GM19099 (cell line): ENCODE data around the gene PRKAR1B.

ENCODE experiments used
- POLR2A ChIP-seq: IDR thresholded peaks from 3 replicates; pipeline ENCODE4 v1.6.1; 2011; ENCODE audit warnings: low read depth; ENCODE audit not compliant: insufficient read length; ENCODE audit errors: extremely low read depth

The PRKAR1B gene

GRCh38 chr7:627661-628401 lies 99.2 kb downstream of the PRKAR1B start:
- no peak for TF ChIP-seq POLR2A

GRCh38 chr7:625376-625971 lies 101.6 kb downstream of the PRKAR1B start:
- no peak for TF ChIP-seq POLR2A

GRCh38 chr7:623464-623863 lies 103.6 kb downstream of the PRKAR1B start:
- TF ChIP-seq POLR2A, result no peak

GRCh38 chr7:621572-622285 lies 105.4 kb downstream of the PRKAR1B start:
- no peak for TF ChIP-seq POLR2A

DNA sequence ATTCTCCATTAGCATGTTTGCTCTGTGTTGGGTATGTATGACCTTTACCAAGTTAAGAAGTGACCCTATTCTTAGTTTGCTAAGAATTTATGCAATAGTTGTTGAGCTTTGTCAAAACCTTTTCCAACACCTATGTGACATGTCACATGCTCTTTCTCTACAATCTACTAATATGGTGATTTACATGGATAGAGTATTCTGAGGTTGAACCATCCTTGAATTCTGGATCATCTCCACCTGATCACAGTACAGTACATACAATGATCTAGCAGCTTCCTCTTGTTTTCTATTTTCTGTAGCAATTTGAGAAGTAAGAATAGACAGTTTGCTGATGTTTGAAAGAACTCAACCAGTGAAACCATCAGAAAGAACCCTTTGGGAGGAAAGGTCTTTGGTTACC lies 106.2 kb downstream of the PRKAR1B start:
- TF ChIP-seq POLR2A, result no peak

DNA sequence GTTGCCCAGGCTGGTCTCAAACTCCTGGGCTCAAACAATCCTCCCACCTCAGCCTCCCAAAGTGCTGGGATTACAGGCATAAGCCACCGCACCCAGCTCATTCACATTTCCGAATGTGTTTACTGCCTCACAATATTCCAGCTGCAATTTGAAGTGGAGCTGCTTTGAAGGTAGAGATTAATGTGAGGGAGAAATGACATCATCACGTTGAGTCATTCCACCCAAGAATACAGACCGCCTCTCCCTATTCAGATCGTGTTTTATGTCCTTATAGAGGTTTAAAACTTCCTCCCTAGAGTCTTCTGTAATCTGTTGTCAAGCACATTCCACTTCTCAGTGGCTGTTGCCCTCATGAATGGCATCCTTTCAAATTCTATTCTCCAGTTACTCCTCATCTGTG lies 107.0 kb downstream of the PRKAR1B start:
- no peak for TF ChIP-seq POLR2A

GRCh38 chr7:619368-619840 lies 107.7 kb downstream of the PRKAR1B start:
- no peak for TF ChIP-seq POLR2A

DNA sequence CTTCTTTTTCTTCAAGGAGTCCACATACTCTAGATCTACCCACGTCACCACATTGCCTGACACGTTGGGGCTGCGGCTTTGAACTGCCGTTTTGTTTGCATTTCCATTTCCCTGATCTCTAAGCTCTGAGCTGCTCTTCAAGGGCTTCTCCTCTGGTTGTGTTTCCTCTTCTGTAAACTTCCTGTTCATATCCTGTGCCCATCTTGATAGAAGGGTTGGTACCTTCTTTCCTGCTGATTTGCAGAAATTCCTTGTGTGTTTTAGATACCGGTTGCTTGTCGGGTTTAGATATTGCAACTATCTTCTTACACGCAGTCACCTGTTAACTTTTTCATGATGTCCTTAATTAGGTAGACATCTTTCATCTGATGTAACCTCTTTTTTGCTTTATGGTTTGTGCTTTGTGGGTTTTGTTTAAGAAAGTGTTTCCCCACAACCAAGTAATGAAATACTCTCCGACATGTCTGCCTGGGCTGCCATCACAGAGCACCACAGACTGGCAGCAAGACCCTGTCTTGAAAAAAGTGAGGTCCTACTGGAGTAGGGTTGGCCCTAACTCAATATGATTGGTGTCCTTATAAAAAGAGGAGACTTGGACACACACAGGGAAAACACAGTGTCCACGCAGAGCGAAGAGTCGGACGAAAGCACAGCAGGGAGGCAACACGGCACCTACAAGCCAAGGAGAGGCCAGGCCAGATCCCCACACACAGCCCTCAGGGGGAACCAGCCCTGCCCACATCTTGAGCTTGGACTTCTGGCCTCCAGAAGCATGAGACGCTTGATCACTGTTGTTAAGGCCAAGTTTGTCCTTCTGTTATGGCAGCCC lies 108.3 kb downstream of the PRKAR1B start:
- no peak for TF ChIP-seq POLR2A

GRCh38 chr7:617614-618538 lies 109.2 kb downstream of the PRKAR1B start:
- no peak for TF ChIP-seq POLR2A

GRCh38 chr7:613442-614140 lies 113.5 kb downstream of the PRKAR1B start:
- TF ChIP-seq POLR2A, result no peak

GRCh38 chr7:611281-611810 lies 115.7 kb downstream of the PRKAR1B start:
- no peak for TF ChIP-seq POLR2A

DNA sequence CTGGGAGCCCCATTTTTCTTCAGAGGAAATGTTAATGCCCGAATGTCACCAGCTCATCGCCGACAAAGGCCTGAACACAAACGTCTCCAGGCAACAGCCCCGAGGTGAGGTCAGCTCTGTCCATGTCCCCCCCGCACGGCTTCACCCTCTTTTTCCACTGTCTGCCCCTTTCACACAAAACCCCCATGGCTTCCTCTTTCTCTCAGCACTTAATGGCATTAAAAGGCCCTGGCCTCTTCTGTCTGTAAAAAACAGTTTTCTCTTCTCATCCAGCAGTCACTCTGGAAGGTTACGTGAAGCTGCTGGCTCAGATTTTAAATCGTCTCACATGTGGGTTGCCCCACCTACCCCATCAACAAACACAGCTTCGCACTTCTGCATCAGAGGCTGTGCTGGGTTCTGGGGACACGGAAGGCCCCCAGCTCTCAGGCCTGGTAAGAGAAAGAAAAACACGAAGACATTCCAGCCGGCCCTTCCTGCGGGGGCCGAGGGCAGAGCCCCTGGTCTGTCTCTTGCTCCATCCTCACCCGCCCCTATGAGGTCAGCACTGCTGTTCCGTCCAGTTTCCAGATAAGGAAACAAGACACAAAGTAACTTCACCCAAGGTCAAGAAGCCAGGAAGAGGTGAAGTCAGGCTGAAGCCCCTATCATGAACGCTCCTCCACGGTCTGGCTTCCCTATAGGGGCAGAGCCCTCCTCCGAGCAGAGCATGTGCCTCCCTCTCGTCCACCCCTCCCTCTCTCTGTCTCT lies 116.4 kb downstream of the PRKAR1B start:
- no peak for TF ChIP-seq POLR2A
